ES-I3 (cell line): ENCODE data around the gene HOXC6.
A peak's percentile ranks its signal among the peaks of the same experiment; 100 is the strongest.

Source experiments
- H3K36me3 ChIP-seq: 2 replicates; pipeline ENCODE4 v1.6.1; 2013; ENCODE audit warnings: mild to moderate bottlenecking, low read length, control low read depth, moderate library complexity; ENCODE audit not compliant: insufficient read depth
- H3K4me1 ChIP-seq: 2 replicates; pipeline ENCODE4 v1.6.1; 2013; ENCODE audit warnings: mild to moderate bottlenecking, control low read depth, low read length; ENCODE audit not compliant: insufficient read depth
- H3K9ac ChIP-seq: 2 replicates; pipeline ENCODE4 v1.6.1; 2013; ENCODE audit warnings: low read depth, mild to moderate bottlenecking, low read length, moderate library complexity
- H3K9me3 ChIP-seq: 2 replicates; pipeline ENCODE4 v1.6.1; 2013; ENCODE audit warnings: mild to moderate bottlenecking, low read length, moderate library complexity; ENCODE audit not compliant: control insufficient read depth, insufficient read depth

The HOXC6 gene

GRCh38 chr12:54022960-54023884 is 5.0 kb upstream of the HOXC6 start:
- Histone ChIP-seq H3K4me1 (no peaks in the 10 kb centered on the region), H3K9ac (no peak overlapping the region), H3K9me3 (no peaks in the 10 kb centered on the region)

DNA sequence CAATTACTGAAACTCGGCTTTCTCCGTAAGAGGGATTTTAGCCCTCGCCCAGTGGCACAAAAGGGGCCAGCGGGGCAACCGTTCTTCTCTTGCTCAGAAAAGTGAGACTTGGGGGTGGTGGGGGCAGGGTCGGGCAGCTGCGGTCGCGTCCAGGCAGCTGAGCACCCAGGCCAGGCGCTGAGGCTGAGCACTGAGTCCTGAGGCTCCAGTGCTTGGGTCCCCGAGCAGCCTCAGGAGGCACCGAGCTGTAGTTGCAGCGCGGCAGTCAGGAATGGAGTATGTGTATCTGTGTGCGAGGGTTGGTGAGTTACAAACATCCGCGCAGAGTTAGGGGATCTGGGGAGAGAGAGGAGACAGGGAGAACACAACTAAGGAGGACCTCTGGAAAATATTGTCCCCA is 4.1 kb upstream of the HOXC6 start:
- H3K9ac ChIP-seq, result no peak overlapping the region
- H3K36me3 ChIP-seq, result no peaks in the 10 kb centered on the region
- 0 out of 2 replicates have a peak, but pooled peaks cover 4% of the 10 kb centered on the region for H3K4me1 ChIP-seq
- no peaks in the 10 kb centered on the region for H3K9me3 ChIP-seq

More at GRCh38 chr12:54022960-54023884, 5.0 kb upstream of the HOXC6 start:
- no peaks in the 10 kb centered on the region for H3K36me3 ChIP-seq

DNA sequence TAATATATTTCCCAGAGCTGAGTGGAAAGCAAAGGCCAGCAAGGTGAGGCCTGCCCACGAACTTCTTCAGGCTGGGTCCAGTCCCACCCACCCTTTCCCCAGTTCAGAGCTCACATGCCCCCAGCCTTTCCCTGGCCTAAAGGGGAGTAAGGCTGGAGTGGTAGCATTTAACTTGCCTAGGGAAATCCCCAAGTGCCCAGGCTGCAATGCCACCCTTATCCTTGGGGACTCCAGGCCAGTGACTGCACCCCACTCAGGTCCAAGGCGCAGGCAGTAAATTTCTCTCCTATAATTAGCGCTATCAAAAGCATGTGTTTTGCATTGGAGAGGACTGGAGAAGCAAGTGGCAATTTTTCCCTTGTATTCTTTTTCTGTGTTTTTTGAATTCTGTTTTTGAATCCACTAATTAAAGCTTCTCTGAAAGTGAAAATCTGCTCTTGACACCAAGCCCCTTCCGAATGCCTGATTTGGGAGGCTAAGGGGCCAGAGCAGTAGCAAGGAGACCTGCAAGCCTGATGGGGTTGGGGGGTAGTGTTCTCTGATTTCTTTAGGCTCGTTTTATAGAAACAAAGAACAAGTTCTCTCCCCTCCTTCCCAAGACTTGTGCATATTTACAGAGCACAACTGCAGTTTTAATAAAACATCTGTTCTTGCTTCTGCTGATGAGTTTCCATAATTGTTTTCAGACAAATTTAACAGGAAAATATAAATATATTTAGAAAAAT is 3.5 kb upstream of the HOXC6 start:
- no peaks in the 10 kb centered on the region for H3K36me3 ChIP-seq
- H3K9ac ChIP-seq, result no peak overlapping the region
- 0 out of 2 replicates have a peak, but pooled peaks cover 4% of the 10 kb centered on the region for H3K4me1 ChIP-seq
- H3K9me3 ChIP-seq, result no peaks in the 10 kb centered on the region

DNA sequence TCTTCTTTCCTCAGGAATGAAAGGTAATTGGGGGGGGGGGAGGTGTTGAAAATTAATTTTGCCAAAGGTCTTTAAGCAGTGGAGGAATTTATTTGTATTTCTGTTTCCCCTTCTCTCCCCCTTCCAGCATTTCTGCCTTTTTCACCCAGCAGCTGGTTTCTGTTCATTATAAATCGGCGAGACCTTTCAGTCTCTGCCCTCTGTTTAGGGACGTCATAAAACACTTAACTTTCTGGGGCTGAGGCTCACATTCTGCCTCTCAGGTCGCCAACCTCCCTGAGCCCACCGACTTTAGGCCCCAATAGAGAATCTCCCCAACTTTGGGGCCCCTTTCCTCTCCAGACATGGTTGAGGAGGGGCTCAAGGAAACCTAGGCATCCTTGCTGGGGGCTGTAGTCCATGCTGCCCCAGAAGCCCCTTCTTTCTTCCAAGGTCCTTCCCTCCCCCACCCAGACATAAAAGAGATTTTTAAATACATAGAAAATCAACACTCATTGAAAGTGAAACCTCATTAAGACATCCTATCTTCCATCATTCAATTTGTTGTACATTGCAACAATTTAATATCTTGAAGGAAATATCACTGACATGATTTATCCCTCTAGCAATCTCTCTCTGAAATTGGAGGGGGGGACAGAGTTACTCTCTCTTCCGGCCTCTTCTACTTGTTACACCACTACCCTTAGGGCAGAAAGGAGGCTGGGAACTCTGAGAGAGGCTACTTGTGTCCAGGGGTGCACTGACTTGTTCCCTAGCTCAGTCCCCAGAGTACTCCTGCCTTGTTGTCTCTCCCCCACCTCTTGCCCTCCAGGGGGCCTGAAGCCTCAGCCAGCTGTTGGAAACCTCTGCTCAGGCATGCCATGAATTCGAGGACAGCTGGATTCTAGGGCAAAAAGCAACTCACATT is 2.5 kb upstream of the HOXC6 start:
- Histone ChIP-seq H3K9me3 (no peaks in the 10 kb centered on the region), H3K36me3 (no peaks in the 10 kb centered on the region), H3K9ac (no peak overlapping the region), H3K4me1 (0 out of 2 replicates have a peak, but pooled peaks cover 4% of the 10 kb centered on the region)

- Histone ChIP-seq H3K9ac (no peak overlapping the region), H3K9me3 (no peaks in the 10 kb centered on the region), H3K4me1 (0 out of 2 replicates have a peak, but pooled peaks cover 4% of the 10 kb centered on the region), H3K36me3 (no peaks in the 10 kb centered on the region)
These were observed 1.4 kb upstream of the HOXC6 start for GRCh38 chr12:54026640-54027441.

DNA sequence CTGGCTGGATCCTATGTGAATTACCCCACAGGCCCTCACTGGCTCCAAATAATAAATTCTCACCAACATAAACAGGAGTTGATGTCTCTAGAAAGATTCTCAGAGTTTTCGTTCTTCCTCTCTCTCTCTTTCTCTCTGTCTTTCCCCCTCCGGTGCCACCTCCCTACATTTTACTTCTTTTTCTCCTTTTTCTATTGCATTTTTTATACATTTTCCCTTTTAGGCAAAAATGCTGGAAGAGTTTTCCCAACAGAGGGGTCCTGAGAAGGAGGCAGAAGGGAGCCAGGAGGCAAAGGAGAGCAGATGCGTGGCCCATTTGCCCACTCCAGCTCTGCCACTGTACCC is 826 bp upstream of the HOXC6 start:
- 0 out of 2 replicates have a peak, but pooled peaks cover 4% of the 10 kb centered on the region for H3K4me1 ChIP-seq
- no peaks in the 10 kb centered on the region for H3K36me3 ChIP-seq
- no peaks in the 10 kb centered on the region for H3K9me3 ChIP-seq
- no peak overlapping the region for H3K9ac ChIP-seq

- Histone ChIP-seq H3K36me3 (no peaks in the 10 kb centered on the region), H3K9me3 (no peaks in the 10 kb centered on the region), H3K4me1 (peaks cover 4% of the 10 kb centered on the region; the same call in 1 of the 2 replicates), H3K9ac (peak overlapping the region; percentile 18; the same call in 1 of the 2 replicates)
These were observed 1.5 kb downstream of the HOXC6 start for GRCh38 chr12:54029529-54030441.

GRCh38 chr12:54030442-54030801 is 2.2 kb downstream of the HOXC6 start:
- Histone ChIP-seq H3K9ac (no peak overlapping the region), H3K4me1 (peaks cover 4% of the 10 kb centered on the region; the same call in 1 of the 2 replicates)

GRCh38 chr12:54030889-54031471 is 2.7 kb downstream of the HOXC6 start:
- Histone ChIP-seq H3K9ac (no peak overlapping the region), H3K4me1 (peaks cover 4% of the 10 kb centered on the region; the same call in 1 of the 2 replicates)

More at GRCh38 chr12:54030442-54030801, 2.2 kb downstream of the HOXC6 start:
- no peaks in the 10 kb centered on the region for H3K36me3 ChIP-seq
- H3K9me3 ChIP-seq, result no peaks in the 10 kb centered on the region

GRCh38 chr12:54031480-54031879 is 3.2 kb downstream of the HOXC6 start:
- peaks cover 4% of the 10 kb centered on the region; the same call in 1 of the 2 replicates for H3K4me1 ChIP-seq
- H3K9ac ChIP-seq, result no peak overlapping the region
- H3K9me3 ChIP-seq, result no peaks in the 10 kb centered on the region
- H3K36me3 ChIP-seq, result no peaks in the 10 kb centered on the region

More at GRCh38 chr12:54030889-54031471, 2.7 kb downstream of the HOXC6 start:
- no peaks in the 10 kb centered on the region for H3K36me3 ChIP-seq
- H3K9me3 ChIP-seq, result no peaks in the 10 kb centered on the region

- peaks cover 4% of the 10 kb centered on the region; the same call in 1 of the 2 replicates for H3K4me1 ChIP-seq
- H3K9ac ChIP-seq, result no peak overlapping the region
- H3K36me3 ChIP-seq, result no peaks in the 10 kb centered on the region
- no peaks in the 10 kb centered on the region for H3K9me3 ChIP-seq
These were observed 3.9 kb downstream of the HOXC6 start for GRCh38 chr12:54032086-54032619.

- no peaks in the 10 kb centered on the region for H3K9me3 ChIP-seq
- H3K36me3 ChIP-seq, result no peaks in the 10 kb centered on the region
- peaks cover 4% of the 10 kb centered on the region; the same call in 1 of the 2 replicates for H3K4me1 ChIP-seq
- peak within 1 kb of the TSS; percentile 5; the same call in 1 of the 2 replicates for H3K9ac ChIP-seq
These were observed 4.4 kb downstream of the HOXC6 start, which contains the start of gene HOXC5 for GRCh38 chr12:54032627-54033100. Gene HOXC5 (plus strand): TSS chr12:54033050. CDS start chr12:54033123, 73 bp downstream.
